Stimulated activated effector memory CD8-positive, alpha-beta T cell treated with anti-CD3 and anti-CD28 coated beads, Interleukin-12 subunit alpha, Interleukin-12 subunit beta, amount 100 ng/mL, for 72 hours (primary cell): ENCODE data around the gene FOXO1.

ENCODE experiments used
- ATAC-seq: fragments of 150-1000 bp; cut with Tn5 transposase; 2 replicates; pipeline ENCODE4 v1.10.0; 2021
- DNase-seq, 2 donors: peaks; one replicate each; pipeline ENCODE4 v3.0.0; 2021 to 2022; ENCODE audit warnings: low spot score in 2 of 2
- H3K27ac Mint-ChIP-seq: one replicate; pipeline ENCODE4 v1.8.0; 2022; ENCODE audit warnings: mild to moderate bottlenecking, mixed read lengths
- H3K36me3 Mint-ChIP-seq: one replicate; pipeline ENCODE4 v1.8.0; 2022; ENCODE audit warnings: mild to moderate bottlenecking, mixed read lengths
- H3K4me1 Mint-ChIP-seq: one replicate; pipeline ENCODE4 v1.8.0; 2022; ENCODE audit warnings: mixed read lengths
- H3K4me3 Mint-ChIP-seq: one replicate; pipeline ENCODE4 v1.8.0; 2022; ENCODE audit warnings: mild to moderate bottlenecking, mixed read lengths
- H3K9me3 Mint-ChIP-seq: one replicate; pipeline ENCODE4 v1.8.0; 2022; ENCODE audit warnings: mixed read lengths

Gene FOXO1

DNA sequence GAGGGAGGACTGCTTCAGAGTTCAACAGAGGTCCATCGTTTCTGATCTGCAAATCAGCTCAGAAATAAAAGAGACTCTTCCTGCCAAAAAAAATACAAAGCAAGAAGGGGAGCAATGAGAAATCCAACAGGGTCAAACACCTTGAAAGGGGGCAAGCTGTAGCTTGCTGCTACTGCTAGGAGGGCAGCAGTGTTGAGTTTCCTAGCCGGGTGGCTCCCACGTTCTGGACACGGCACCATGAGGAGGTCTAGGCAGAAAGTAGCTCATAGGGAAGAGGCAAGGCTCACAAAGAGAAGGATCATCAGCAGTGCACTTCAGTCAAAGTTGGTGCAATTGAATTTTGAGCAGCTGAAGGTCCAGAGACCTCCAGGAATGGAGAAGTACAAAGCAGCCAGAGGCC lies 75.3 kb downstream of the FOXO1 start:
- no peak overlapping the region for H3K4me3 Mint-ChIP-seq
- no peak for ATAC-seq

GRCh38 chr13:40590112-40590862 lies 76.2 kb downstream of the FOXO1 start:
- H3K27ac Mint-ChIP-seq, result peak overlapping the region; percentile 23
- H3K4me3 Mint-ChIP-seq, result no peak overlapping the region
- H3K36me3 Mint-ChIP-seq, result peaks cover 5% of the 10 kb centered on the region
- no peaks in the 10 kb centered on the region for H3K9me3 Mint-ChIP-seq
- H3K4me1 Mint-ChIP-seq, result peaks cover 75% of the 10 kb centered on the region
- no peak for ATAC-seq
- no peak for DNase-seq

More for the DNA sequence above, 75.3 kb downstream of the FOXO1 start:
- Mint-ChIP-seq H3K9me3 (no peaks in the 10 kb centered on the region), H3K4me1 (peaks cover 71% of the 10 kb centered on the region), H3K27ac (peak overlapping the region; percentile 61), H3K36me3 (peaks cover 5% of the 10 kb centered on the region)
- DNase-seq, result no peak

- ATAC-seq (peak; percentile 83), DNase-seq (no peak)
- Mint-ChIP-seq H3K36me3 (peaks cover 5% of the 10 kb centered on the region), H3K9me3 (no peaks in the 10 kb centered on the region), H3K27ac (peak overlapping the region; percentile 23), H3K4me1 (peaks cover 75% of the 10 kb centered on the region), H3K4me3 (peak overlapping the region; percentile 6)
Measured at GRCh38 chr13:40589285-40590109, 76.9 kb downstream of the FOXO1 start.

DNA sequence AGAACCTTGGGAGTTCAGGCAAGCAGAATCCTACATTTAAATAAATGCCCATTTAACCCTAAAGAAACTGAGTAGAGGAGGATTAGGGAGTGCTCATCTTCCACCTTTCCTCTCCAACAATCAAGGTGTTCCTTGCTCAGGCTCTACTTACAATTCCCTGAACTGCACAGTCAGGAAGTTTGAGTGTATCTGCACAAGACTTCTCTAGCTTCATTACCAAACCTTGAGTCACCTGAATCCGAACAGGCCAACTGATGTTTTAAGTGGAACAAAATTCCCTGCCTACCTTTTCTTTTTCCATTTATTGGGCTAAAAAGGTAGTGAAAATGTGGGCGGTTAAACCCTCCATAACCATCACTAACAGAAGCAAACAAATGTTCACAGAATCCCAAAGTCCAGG lies 78.3 kb downstream of the FOXO1 start:
- H3K27ac Mint-ChIP-seq, result no peak overlapping the region
- H3K4me3 Mint-ChIP-seq, result no peak overlapping the region
- peaks cover 77% of the 10 kb centered on the region for H3K4me1 Mint-ChIP-seq
- H3K9me3 Mint-ChIP-seq, result peaks cover 7% of the 10 kb centered on the region
- peaks cover 5% of the 10 kb centered on the region for H3K36me3 Mint-ChIP-seq
- DNase-seq (no peak), ATAC-seq (no peak)

DNA sequence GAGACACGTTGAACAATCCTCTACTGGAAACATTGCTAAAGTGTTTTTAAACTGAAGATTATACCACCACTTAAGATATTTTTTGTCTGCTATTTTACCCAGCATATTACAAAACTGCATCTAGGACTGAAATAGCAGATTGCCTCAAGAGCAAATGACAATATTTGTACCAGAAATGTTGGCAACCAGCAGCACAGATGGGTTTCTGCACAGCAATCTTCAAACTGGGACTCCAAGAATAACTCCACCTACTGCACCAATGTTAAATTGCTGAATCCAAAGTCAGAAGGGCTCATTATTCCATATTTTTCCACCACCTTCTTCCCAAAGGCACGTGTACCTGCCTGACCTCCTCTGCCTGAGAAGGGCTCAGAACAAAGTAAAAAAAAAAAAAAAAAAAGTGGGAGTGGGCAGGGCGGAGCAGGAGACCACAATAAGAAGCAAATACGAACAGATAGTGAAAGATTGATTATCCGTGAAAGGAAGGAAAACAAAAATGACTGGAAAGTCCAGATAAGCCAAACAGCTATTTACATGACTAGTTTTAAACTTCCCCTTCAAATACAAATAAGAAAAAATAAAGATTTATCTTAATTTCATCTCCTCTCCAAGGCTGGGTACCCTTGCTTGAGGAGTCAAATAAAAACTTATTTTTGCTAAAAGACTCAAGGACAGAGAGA lies 79.4 kb downstream of the FOXO1 start:
- Mint-ChIP-seq H3K27ac (no peak overlapping the region), H3K36me3 (no peaks in the 10 kb centered on the region), H3K9me3 (peaks cover 7% of the 10 kb centered on the region), H3K4me1 (peaks cover 76% of the 10 kb centered on the region), H3K4me3 (no peak overlapping the region)
- ATAC-seq, result no peak
- DNase-seq, result no peak

GRCh38 chr13:40585911-40586471 lies 80.5 kb downstream of the FOXO1 start:
- Mint-ChIP-seq H3K27ac (no peak overlapping the region), H3K36me3 (no peaks in the 10 kb centered on the region), H3K9me3 (peaks cover 7% of the 10 kb centered on the region), H3K4me1 (peaks cover 74% of the 10 kb centered on the region), H3K4me3 (no peak overlapping the region)
- peak; percentile 50 for ATAC-seq
- DNase-seq, result no peak

DNA sequence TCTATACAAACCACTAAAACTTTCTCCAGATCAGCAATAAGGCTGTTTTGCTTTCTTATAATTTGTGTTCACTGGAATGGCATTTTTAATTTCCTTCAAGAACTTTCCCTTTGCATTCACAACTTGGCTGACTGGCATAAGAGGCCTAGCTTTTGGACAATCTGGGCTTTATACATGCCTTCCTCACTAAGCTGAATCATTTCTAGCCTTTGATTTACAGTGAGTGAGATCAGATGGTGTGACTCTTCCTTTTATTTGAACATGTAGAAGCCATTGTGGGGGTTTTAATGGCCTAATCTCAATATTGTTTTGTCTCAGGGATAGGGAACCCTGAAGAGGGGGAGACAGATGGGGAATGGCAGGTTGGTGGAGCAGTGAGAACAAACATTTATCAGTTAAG lies 82.7 kb downstream of the FOXO1 start:
- Mint-ChIP-seq H3K9me3 (peaks cover 7% of the 10 kb centered on the region), H3K4me3 (no peak overlapping the region), H3K4me1 (peaks cover 68% of the 10 kb centered on the region), H3K36me3 (no peaks in the 10 kb centered on the region), H3K27ac (no peak overlapping the region)
- DNase-seq (no peak), ATAC-seq (no peak)

DNA sequence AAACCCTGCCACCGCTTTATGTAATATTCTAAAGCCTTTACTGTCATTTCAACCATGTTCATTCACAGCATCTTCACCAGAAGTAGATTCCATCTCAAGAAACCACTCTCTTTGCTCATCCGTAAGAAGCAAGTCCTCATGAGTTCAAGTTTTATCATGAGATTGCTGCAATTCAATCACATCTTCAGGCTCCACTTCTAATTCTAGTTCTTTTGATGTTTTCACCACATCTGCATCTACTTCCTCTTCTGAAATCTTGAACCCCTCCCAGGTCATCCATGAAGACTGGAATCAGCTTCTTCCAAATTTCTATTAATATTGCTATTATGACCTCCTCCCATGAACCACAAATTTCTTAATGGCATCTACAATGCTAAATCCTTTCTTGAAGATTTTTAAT lies 83.9 kb downstream of the FOXO1 start:
- DNase-seq (no peak), ATAC-seq (no peak)
- Mint-ChIP-seq H3K36me3 (no peaks in the 10 kb centered on the region), H3K4me1 (peaks cover 68% of the 10 kb centered on the region), H3K9me3 (peaks cover 7% of the 10 kb centered on the region), H3K4me3 (no peak overlapping the region), H3K27ac (no peak overlapping the region)

DNA sequence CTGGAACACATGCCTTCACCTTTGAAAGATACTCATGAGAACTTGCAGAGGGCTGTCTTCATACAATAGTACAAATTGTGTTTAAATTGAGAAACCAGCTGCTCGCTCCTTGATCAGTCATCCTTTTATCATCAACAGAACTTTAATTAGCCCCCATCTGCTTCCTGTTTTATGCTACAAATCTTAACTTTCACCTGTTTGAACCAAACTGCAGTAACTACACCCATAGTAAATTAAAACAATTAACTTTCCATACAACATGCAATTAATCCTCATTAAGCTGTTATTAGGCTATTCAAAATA lies 85.2 kb downstream of the FOXO1 start:
- Mint-ChIP-seq H3K36me3 (no peaks in the 10 kb centered on the region), H3K4me3 (no peak overlapping the region), H3K9me3 (peaks cover 7% of the 10 kb centered on the region), H3K27ac (peak overlapping the region; percentile 29), H3K4me1 (peaks cover 71% of the 10 kb centered on the region)
- DNase-seq, result no peak
- ATAC-seq, result no peak

DNA sequence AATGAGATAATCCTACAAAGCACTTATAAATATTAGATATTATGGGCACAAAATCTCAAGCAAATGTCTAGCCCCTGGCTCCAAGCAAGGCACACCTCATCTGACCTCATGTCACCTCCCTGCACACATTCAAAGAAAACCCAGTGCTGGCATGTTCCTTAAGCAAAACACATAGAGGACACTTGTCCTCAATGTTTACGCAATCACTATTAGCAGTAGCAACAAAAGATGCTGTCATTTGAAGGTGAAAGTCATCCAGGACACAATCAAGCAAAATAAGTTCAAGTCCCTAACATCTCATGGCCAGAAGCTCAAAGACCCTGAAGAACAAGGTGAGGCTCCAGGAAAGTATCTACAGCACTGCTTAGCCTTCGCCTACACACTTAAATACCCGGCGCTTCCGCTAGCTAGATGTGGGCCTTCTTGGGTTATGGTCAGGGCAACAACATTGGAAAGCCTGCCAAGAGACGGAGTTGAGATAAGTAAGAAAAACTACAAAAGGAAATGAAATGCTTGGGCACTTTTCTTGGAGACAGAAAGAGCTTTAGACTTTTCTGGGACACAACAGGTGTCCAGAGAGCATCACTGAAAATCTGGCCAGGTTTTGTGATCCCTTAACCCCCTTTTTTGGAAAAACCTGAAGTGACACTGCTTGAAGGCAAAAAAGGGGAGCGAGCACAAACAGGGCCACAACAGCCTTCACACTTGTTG lies 85.7 kb downstream of the FOXO1 start:
- peaks cover 71% of the 10 kb centered on the region for H3K4me1 Mint-ChIP-seq
- H3K9me3 Mint-ChIP-seq, result peaks cover 7% of the 10 kb centered on the region
- H3K27ac Mint-ChIP-seq, result peak overlapping the region; percentile 29
- ATAC-seq, result no peak
- H3K4me3 Mint-ChIP-seq, result no peak overlapping the region
- no peaks in the 10 kb centered on the region for H3K36me3 Mint-ChIP-seq
- peak in 1 of 2 donors; percentile 13 for DNase-seq

- Mint-ChIP-seq H3K9me3 (peaks cover 7% of the 10 kb centered on the region), H3K27ac (peak overlapping the region; percentile 9), H3K36me3 (no peaks in the 10 kb centered on the region), H3K4me3 (no peak overlapping the region), H3K4me1 (peaks cover 81% of the 10 kb centered on the region)
- no peak for DNase-seq
- no peak for ATAC-seq
Measured at GRCh38 chr13:40579535-40579934, 86.9 kb downstream of the FOXO1 start.

- peak overlapping the region; percentile 45 for H3K27ac Mint-ChIP-seq
- no peak for ATAC-seq
- DNase-seq, result no peak
- H3K9me3 Mint-ChIP-seq, result no peaks in the 10 kb centered on the region
- H3K36me3 Mint-ChIP-seq, result no peaks in the 10 kb centered on the region
- no peak overlapping the region for H3K4me3 Mint-ChIP-seq
- H3K4me1 Mint-ChIP-seq, result peaks cover 84% of the 10 kb centered on the region
Measured at GRCh38 chr13:40578055-40578454, 88.4 kb downstream of the FOXO1 start.

DNA sequence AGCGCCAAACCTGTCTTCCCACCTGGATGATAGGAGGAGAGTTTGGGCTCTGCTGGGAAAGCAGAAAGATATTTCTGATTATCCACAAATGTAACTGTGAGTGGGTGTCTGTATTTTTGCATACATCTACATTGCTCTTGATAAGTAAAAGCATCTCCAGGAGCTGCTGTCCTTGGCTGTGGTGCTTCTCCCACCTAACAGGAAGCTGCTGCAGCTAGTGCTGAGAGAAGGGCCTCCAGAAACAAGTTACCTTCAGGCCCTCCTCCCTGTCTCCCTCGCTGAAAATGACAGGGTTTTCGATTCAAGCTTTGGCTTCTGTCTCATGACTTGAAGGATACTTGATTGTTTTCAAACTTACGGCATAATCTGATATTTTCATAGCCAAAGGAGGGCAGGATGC lies 90.1 kb downstream of the FOXO1 start:
- H3K4me1 Mint-ChIP-seq, result peaks cover 84% of the 10 kb centered on the region
- ATAC-seq (no peak), DNase-seq (no peak)
- H3K36me3 Mint-ChIP-seq, result no peaks in the 10 kb centered on the region
- H3K27ac Mint-ChIP-seq, result peak overlapping the region; percentile 45
- no peak overlapping the region for H3K4me3 Mint-ChIP-seq
- H3K9me3 Mint-ChIP-seq, result no peaks in the 10 kb centered on the region

- Mint-ChIP-seq H3K4me1 (peaks cover 76% of the 10 kb centered on the region), H3K27ac (peak overlapping the region; percentile 60), H3K36me3 (peaks cover 7% of the 10 kb centered on the region), H3K9me3 (no peaks in the 10 kb centered on the region), H3K4me3 (no peak overlapping the region)
- no peak for DNase-seq
- ATAC-seq, result no peak
Measured at GRCh38 chr13:40572961-40573360, 93.5 kb downstream of the FOXO1 start.
